IMR-90 (cell line): ENCODE results near the gene APOL2. TPM values are rescaled to one million over a fixed set of nuclear protein-coding genes. Genes with fewer than 3 reads are reported as not detected.

Experiments
- ATAC-seq: fragments of 200-7000 bp; cut with Tn5 transposase; 2 replicates; pipeline ENCODE4 v1.9.1; 2020; ENCODE audit warnings: low read depth, mild to moderate bottlenecking, moderate library complexity
- BruUV-seq: library from RNA; stranded (reverse); fragments of 400-500 nt; replicated peaks from 2 replicates; lab custom pipeline; 2021; lab: Mats Ljungman, UMichigan
- CTCF ChIA-PET: fragments of 300-600 bp; formaldehyde crosslinking; extraction: SDS; loops from one replicate; lab custom pipeline; 2021; ENCODE audit warnings: antibody characterized with exemption; lab: Yijun Ruan, JAX
- POLR2A ChIA-PET: fragments of 300-600 bp; sonication (Branson Sonifier 250); formaldehyde crosslinking; loops from one replicate; lab custom pipeline; 2022; ENCODE audit warnings: antibody characterized with exemption; ENCODE audit not compliant: unreplicated experiment; lab: Charles Lee
- DNase-seq: peaks from one replicate; pipeline ENCODE4 v3.0.0; 2013
- H2AFZ ChIP-seq: replicated peaks from 2 replicates; pipeline ENCODE3; 2013; ENCODE audit warnings: low read length, mild to moderate bottlenecking; ENCODE audit not compliant: poor library complexity
- H2AK5ac ChIP-seq: 2 replicates; pipeline ENCODE4 v1.6.1; 2013; ENCODE audit warnings: low read depth, low read length, inconsistent platforms
- H2AK9ac ChIP-seq: replicated peaks from 2 replicates; pipeline ENCODE3; 2013; ENCODE audit warnings: mild to moderate bottlenecking, low read depth, low read length, moderate library complexity; ENCODE audit not compliant: poor library complexity
- H2BK120ac ChIP-seq: 2 replicates; pipeline ENCODE4 v1.6.1; 2013; ENCODE audit warnings: low read depth, low read length, inconsistent platforms
- H2BK15ac ChIP-seq: 3 replicates; pipeline ENCODE4 v1.6.1; 2013; ENCODE audit warnings: low read depth, low read length, inconsistent platforms
- H2BK20ac ChIP-seq: 2 replicates; pipeline ENCODE4 v1.6.1; 2013; ENCODE audit warnings: low read depth, mild to moderate bottlenecking, inconsistent platforms, low read length, moderate library complexity
- H2BK5ac ChIP-seq: 2 replicates; pipeline ENCODE4 v1.6.1; 2013; ENCODE audit warnings: mild to moderate bottlenecking, low read depth, low read length, inconsistent platforms; ENCODE audit not compliant: poor library complexity, severe bottlenecking
- H3K14ac ChIP-seq: replicated peaks from 2 replicates; pipeline ENCODE4 v1.6.1; 2013; ENCODE audit warnings: low read depth, low read length, inconsistent platforms
- H3K18ac ChIP-seq: 2 replicates; pipeline ENCODE4 v1.6.1; 2013; ENCODE audit warnings: low read depth, low read length, control low read depth
- H3K23ac ChIP-seq: 2 replicates; pipeline ENCODE4 v1.6.1; 2013; ENCODE audit warnings: low read depth, low read length, inconsistent platforms
- H3K27ac ChIP-seq: 2 replicates; pipeline ENCODE4 v1.5.1; 2013; ENCODE audit warnings: mild to moderate bottlenecking, control low read depth, low read length; ENCODE audit not compliant: insufficient read depth
- H3K27me3 ChIP-seq: 2 replicates; pipeline ENCODE4 v1.6.1; 2013; ENCODE audit warnings: low read length; ENCODE audit not compliant: control insufficient read depth, insufficient read depth
- H3K36me3 ChIP-seq: 2 replicates; pipeline ENCODE4 v1.6.1; 2013; ENCODE audit warnings: low read length, mixed read lengths; ENCODE audit not compliant: control insufficient read depth, insufficient read depth
- H3K4ac ChIP-seq: 2 replicates; pipeline ENCODE4 v1.6.1; 2013; ENCODE audit warnings: low read depth, low read length, inconsistent platforms
- H3K4me1 ChIP-seq: 2 replicates; pipeline ENCODE4 v1.6.1; 2013; ENCODE audit warnings: low read length, mixed read lengths; ENCODE audit not compliant: control insufficient read depth, insufficient read depth
- H3K4me2 ChIP-seq: 2 replicates; pipeline ENCODE4 v1.6.1; 2013; ENCODE audit warnings: low read depth, mild to moderate bottlenecking, control low read depth, low read length, moderate library complexity
- H3K4me3 ChIP-seq: 2 replicates; pipeline ENCODE4 v1.5.1; 2013; ENCODE audit warnings: low read depth, mild to moderate bottlenecking, control low read depth, low read length, moderate library complexity; ENCODE audit not compliant: insufficient read depth
- H3K56ac ChIP-seq: 2 replicates; pipeline ENCODE4 v1.6.1; 2013; ENCODE audit warnings: low read length, inconsistent platforms; ENCODE audit not compliant: insufficient read depth; ENCODE audit errors: extremely low read depth
- H3K79me1 ChIP-seq, 2 experiments: 2 replicates each; pipeline ENCODE4 v1.6.1; 2013; ENCODE audit warnings: low read length in 2 of 2, inconsistent platforms in 1 of 2, low read depth in 1 of 2
- H3K9ac ChIP-seq: 2 replicates; pipeline ENCODE4 v1.6.1; 2013; ENCODE audit warnings: low read depth, low read length, control low read depth
- H3K9me1 ChIP-seq: 2 replicates; pipeline ENCODE4 v1.6.1; 2013; ENCODE audit warnings: low read length, inconsistent platforms; ENCODE audit not compliant: insufficient read depth
- H3K9me3 ChIP-seq: 2 replicates; pipeline ENCODE4 v1.6.1; 2013; ENCODE audit warnings: low read length; ENCODE audit not compliant: control insufficient read depth, insufficient read depth
- H4K20me1 ChIP-seq: 2 replicates; pipeline ENCODE4 v1.6.1; 2013; ENCODE audit warnings: low read length, inconsistent platforms; ENCODE audit not compliant: insufficient read depth
- H4K5ac ChIP-seq: 2 replicates; pipeline ENCODE4 v1.6.1; 2013; ENCODE audit warnings: mild to moderate bottlenecking, low read depth, low read length, control low read depth
- H4K8ac ChIP-seq, 2 experiments: 2 replicates each; pipeline ENCODE4 v1.6.1; 2013; ENCODE audit warnings: low read depth in 2 of 2, low read length in 2 of 2, control low read depth in 1 of 2, inconsistent platforms in 1 of 2
- H4K91ac ChIP-seq: 2 replicates; pipeline ENCODE4 v1.6.1; 2013; ENCODE audit warnings: low read depth, low read length, inconsistent platforms; ENCODE audit not compliant: insufficient read depth
- NFE2L2 ChIP-seq: fragments of 150-350 bp; IDR thresholded peaks from 2 replicates; pipeline ENCODE4 v1.6.1; 2016; ENCODE audit warnings: low read depth, mild to moderate bottlenecking, low read length
- RAD21 ChIP-seq: IDR thresholded peaks from 2 replicates; pipeline ENCODE4 v1.6.1; 2012; ENCODE audit warnings: low read length, improper control_type of control experiment
- SMC3 ChIP-seq: fragments of 150-350 bp; IDR thresholded peaks from 2 replicates; pipeline ENCODE4 v1.6.1; 2016; ENCODE audit warnings: low read depth, mild to moderate bottlenecking, antibody characterized with exemption, low read length, moderate library complexity
- WGBS, 2 experiments: methylation state at CpG; one replicate each; pipeline versions ENCODE4 v1.1.5 to v1.1.7; 2013; ENCODE audit warnings: missing lambda C conversion rate in 2 of 2; ENCODE audit not compliant: insufficient read length in 1 of 2; ENCODE audit errors: extremely low coverage in 2 of 2; 5-methylcytosine and 5-hydroxymethylcytosine counted together
- dilution Hi-C: fragments of 300-500 bp; cut with HindIII; formaldehyde crosslinking; loops from one replicate; pipeline ENCODE4 v1.14.3; 2018; ENCODE audit warnings: low sequenced_read_pairs; ENCODE audit not compliant: unreplicated experiment
- in situ Hi-C: fragments of 300-500 bp; cut with MboI; formaldehyde crosslinking; loops from 3 replicates; pipeline ENCODE4 v1.14.3; 2019; ENCODE audit warnings: low sequenced_read_pairs, inconsistent platforms, mixed read lengths
- intact Hi-C: fragments of 100-400 bp; cut with micrococcal nuclease; formaldehyde crosslinking; loops from 2 replicates; pipeline ENCODE4 v1.10.0; 2022
- polyA plus RNA-seq, 3 experiments: library from polyadenylated mRNA; depleted of rRNA; stranded (reverse); fragments of >200 nt; gene quantifications; 2 replicates each; pipeline ENCODE4 v1.2.3, GENCODE V29; 2012; ENCODE audit warnings: low replicate concordance in 1 of 3
- total RNA-seq: library from RNA; depleted of rRNA; stranded (reverse); fragments of >200 nt; gene quantifications from 2 replicates; pipeline ENCODE4 v1.2.3, GENCODE V29; 2012
- TF ChIP-seq, protein P1 (sequence below): conservative IDR thresholded peaks from 2 replicates; pipeline ENCODE4 v1.5.1; 2012; ENCODE audit warnings: mild to moderate bottlenecking, low read depth, low read length, improper control_type of control experiment

The APOL2 gene
- total and polyA plus RNA-seq, 2 of the 4 experiments (the other 2 are of a cell fraction), result 13.1 to 57.5 TPM

DNA sequence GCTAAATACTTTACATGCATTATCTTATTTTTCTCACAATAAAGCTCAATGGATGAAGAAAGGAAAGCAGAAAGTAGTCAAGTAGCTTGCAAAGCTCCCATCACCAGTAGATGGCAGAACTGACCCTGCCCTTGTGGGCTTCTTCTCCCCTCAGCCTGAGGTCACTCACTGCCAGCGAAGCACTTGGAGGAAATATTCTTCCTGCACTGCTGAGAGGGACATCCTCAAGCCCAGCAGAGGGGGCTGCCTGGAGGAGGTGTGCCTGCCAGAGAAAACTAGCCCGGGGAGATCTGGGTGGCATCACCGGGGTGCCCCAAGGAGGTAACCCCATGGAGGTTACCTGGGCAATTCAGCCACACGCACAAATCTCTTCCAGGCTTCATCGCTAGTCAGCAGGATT is 44.4 kb downstream of the APOL2 start:
- POLR2A ChIA-PET, result no interaction called here
- peak overlapping the region; percentile 49; the same call in 1 of the 2 replicates for H3K4ac ChIP-seq
- no peak overlapping the region for H3K18ac ChIP-seq

More for the DNA sequence above, 44.4 kb downstream of the APOL2 start:
- Histone ChIP-seq H4K8ac (peak overlapping the region in 1 of 2 experiments; percentile 1; a peak in 1 of 4 replicates), H3K9ac (no peak overlapping the region), H3K27me3 (no peaks in the 10 kb centered on the region), H4K5ac (no peak overlapping the region), H2BK15ac (0 out of 3 replicates have a peak overlapping the region, but pooled peaks have one; percentile 30), H3K27ac (no peak overlapping the region), H3K4me2 (no peak overlapping the region), H3K4me1 (peaks cover 11% of the 10 kb centered on the region), H4K20me1 (no peaks in the 10 kb centered on the region), H2AFZ (peak overlapping the region; percentile 3), H4K91ac (no peak overlapping the region; the same call in 1 of the 2 replicates), H3K23ac (no peak overlapping the region), H3K4me3 (no peak overlapping the region), H2AK5ac (no peak overlapping the region; the same call in 1 of the 2 replicates), H3K36me3 (no peaks in the 10 kb centered on the region), H3K79me1 (peaks cover 0 to 8% of the 10 kb centered on the region in 2 experiments; a peak in 1 of 4 replicates), H3K14ac (no peak overlapping the region), H3K56ac (no peak overlapping the region; the same call in 1 of the 2 replicates), H3K9me1 (peaks cover 12% of the 10 kb centered on the region), H2BK20ac (peak overlapping the region; percentile 72; the same call in 1 of the 2 replicates), H2BK5ac (no peak overlapping the region), H2BK120ac (peak overlapping the region; percentile 71; the same call in 1 of the 2 replicates), H2AK9ac (no peak overlapping the region), H3K9me3 (no peaks in the 10 kb centered on the region)
- 55% methylated on average over 4 of the region's 5 CpGs; no CpG with 5 or more reads in 1 of the 2 experiments for WGBS, 2 experiments
- ATAC-seq (peak; percentile 75), DNase-seq (peak; percentile 77)
- BruUV-seq, result no TSS peak
- CTCF ChIA-PET, result interaction anchor here (1.1 kb wide), 1 partner anchor 31 kb away, joined by 3 read pairs; no protein-coding TSS in a partner anchor
- dilution Hi-C loops, result no loop called here
- intact Hi-C loops, result loop anchor here (1.0 to 2.0 kb wide), 3 partner anchors 82 to 291 kb away; no protein-coding TSS in a partner anchor
- in situ Hi-C loops, result loop anchor here (10.0 kb wide), 1 partner anchor 290 kb away; the partner anchor contains the start of gene TXN2
- TF ChIP-seq NFE2L2, result no peak
- TF ChIP-seq, protein P1, sequence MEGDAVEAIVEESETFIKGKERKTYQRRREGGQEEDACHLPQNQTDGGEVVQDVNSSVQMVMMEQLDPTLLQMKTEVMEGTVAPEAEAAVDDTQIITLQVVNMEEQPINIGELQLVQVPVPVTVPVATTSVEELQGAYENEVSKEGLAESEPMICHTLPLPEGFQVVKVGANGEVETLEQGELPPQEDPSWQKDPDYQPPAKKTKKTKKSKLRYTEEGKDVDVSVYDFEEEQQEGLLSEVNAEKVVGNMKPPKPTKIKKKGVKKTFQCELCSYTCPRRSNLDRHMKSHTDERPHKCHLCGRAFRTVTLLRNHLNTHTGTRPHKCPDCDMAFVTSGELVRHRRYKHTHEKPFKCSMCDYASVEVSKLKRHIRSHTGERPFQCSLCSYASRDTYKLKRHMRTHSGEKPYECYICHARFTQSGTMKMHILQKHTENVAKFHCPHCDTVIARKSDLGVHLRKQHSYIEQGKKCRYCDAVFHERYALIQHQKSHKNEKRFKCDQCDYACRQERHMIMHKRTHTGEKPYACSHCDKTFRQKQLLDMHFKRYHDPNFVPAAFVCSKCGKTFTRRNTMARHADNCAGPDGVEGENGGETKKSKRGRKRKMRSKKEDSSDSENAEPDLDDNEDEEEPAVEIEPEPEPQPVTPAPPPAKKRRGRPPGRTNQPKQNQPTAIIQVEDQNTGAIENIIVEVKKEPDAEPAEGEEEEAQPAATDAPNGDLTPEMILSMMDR, result peak; percentile 82
- peak; percentile 64 for TF ChIP-seq SMC3
- peak; percentile 81 for TF ChIP-seq RAD21
